ENCODE measurements around the gene CCKAR.
A peak's percentile ranks its signal among the peaks of the same experiment; 100 is the strongest.
"Not testable (repeated sequence)": the region's sequence is repeated elsewhere in the genome, so short reads cannot be mapped to it uniquely, and the experiment has no call there.

CCKAR gene

DNA sequence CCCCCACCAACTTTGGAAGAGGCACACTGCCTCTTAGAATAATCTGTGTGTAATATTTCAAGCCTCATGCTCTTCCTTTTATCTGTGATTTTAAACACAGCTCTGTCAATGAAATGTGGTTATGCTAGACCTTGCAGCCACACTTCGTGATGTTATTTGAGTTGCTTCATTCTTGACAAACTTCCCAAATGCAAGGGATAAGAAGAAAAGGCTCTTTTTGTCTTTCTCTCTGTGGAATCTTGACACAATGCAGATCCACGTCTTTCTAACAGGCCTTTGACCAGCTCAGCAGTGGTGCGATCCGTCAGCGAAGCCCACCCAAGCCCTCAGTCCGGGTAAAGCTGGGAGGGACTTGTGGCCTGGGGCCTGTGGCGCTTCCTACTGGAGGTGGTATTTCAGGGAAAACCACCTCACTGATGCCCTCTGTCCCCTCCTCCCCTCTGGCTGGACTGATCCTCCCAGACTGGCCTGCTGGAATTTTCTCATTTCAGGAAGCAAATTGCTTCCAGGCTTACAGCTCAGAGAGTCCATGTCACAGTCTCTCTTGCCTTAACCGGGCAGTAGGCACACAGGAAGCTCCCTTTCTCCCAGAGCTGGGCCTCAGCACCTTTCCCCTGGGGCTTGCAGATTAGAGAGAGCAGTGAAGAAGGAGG lies 19.5 kb upstream of the CCKAR start:
- Histone ChIP-seq H3K4me3 (no peak overlapping the region), H3K27me3 (ENCODE audit: low read depth) (peaks cover 2% of the 10 kb centered on the region; the same call in 1 of the 2 replicates), H3K9me3 (no peaks in the 10 kb centered on the region), H3K4me1 (no peaks in the 10 kb centered on the region; the same call in 1 of the 2 replicates), H3K36me3 (replicated peaks) (no peaks in the 10 kb centered on the region)
- in situ Hi-C loops (cut with MboI; ENCODE audit: low sequenced_read_pairs): no loop called here
- DNase-seq (ENCODE audit: low spot score in 2 of 2): no peak

DNA sequence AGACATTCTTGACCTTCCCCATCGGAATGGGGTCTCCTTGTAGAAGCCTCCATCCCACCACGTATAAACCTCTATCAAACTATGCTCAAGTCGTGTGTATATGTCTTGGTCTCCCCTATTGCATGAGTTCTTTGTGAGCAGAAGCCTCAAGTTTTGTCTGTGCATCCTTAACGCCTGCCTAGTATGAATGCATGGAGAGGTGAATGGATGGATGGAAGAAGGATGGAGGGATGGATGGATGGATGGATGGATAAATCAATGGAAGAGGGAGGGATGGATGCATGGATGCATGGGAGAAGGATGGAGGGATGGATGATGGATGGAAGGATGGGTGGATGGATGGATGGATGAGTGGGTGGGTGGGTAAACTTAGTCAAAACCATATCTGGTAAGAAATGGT lies 17.0 kb upstream of the CCKAR start:
- Histone ChIP-seq H3K4me3 (no peak overlapping the region), H3K4me1 (no peaks in the 10 kb centered on the region; the same call in 1 of the 2 replicates), H3K36me3 (replicated peaks) (no peaks in the 10 kb centered on the region), H3K27me3 (ENCODE audit: low read depth) (peaks cover 2% of the 10 kb centered on the region; the same call in 1 of the 2 replicates), H3K9me3 (no peaks in the 10 kb centered on the region)
- in situ Hi-C loops (cut with MboI; ENCODE audit: low sequenced_read_pairs): no loop called here
- DNase-seq (ENCODE audit: low spot score in 2 of 2): no peak

DNA sequence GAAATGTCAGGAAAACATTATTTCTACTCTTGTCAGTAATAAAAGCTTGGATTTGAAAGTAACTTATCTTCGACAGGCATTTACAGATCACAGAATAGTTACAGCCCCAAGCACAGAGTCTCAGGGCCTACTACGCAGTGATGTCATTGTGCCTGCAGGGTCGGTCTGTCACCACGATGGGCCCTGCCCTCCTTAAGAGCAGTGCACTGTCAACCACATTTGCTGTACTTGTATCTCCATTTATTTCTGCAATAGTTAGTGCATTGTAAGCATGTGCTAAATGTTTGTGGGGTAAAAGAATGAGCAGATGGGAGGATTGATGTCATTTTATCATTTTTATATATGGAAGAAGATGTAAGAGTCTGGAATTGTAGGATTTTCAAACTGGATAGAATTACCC lies 13.6 kb upstream of the CCKAR start:
- no peaks in the 10 kb centered on the region for H3K36me3 ChIP-seq (replicated peaks)
- no peaks in the 10 kb centered on the region; the same call in 1 of the 2 replicates for H3K4me1 ChIP-seq
- DNase-seq (ENCODE audit: low spot score in 2 of 2): no peak
- in situ Hi-C loops (cut with MboI; ENCODE audit: low sequenced_read_pairs): no loop called here
- no peaks in the 10 kb centered on the region for H3K9me3 ChIP-seq
- no peak overlapping the region for H3K4me3 ChIP-seq
- H3K27me3 ChIP-seq (ENCODE audit: low read depth): peaks cover 2% of the 10 kb centered on the region; the same call in 1 of the 2 replicates

DNA sequence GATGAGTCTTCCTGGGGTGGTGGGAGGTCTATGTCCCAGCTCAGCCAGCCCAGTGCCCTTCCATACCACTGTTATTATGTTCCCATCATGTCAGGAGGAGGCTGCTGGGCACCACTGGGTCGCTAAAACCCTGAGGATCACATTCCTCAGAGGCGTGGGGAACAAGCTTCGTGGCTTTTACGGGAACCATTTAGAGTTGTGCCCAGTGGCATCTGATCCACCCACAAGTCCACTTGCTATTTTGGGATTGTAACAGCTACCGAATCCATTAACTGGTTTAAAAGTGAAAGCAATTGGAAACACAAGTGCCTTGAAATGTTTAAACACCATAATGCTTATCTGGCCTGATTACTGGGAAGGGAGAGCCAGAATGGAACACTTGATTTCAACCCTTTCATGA lies 13.1 kb upstream of the CCKAR start:
- Histone ChIP-seq H3K27me3 (ENCODE audit: low read depth) (peaks cover 2% of the 10 kb centered on the region; the same call in 1 of the 2 replicates), H3K36me3 (replicated peaks) (no peaks in the 10 kb centered on the region), H3K4me1 (no peaks in the 10 kb centered on the region; the same call in 1 of the 2 replicates), H3K9me3 (no peaks in the 10 kb centered on the region), H3K4me3 (no peak overlapping the region)
- no peak for DNase-seq (ENCODE audit: low spot score in 2 of 2)
- in situ Hi-C loops (cut with MboI; ENCODE audit: low sequenced_read_pairs): no loop called here

DNA sequence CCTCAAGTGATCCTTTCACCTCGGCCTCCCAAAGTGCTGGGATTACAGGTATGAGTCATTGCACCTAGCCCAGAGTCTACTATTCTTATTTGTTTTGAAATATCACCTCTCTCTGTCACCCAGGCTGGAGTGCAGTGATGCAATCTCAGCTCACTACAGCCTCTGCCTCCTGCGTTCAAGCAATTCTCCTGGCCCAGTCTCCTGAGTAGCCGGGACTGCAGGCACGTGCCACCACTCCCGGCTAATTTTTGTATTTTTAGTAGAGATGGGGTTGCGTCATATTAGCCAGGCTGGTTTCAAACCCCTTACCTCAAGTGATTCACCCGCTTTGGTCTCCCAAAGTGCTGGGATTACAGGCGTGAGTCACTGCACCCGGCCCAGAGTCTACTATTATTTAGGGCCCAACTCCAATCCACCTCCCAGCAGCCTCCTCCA lies 10.3 kb upstream of the CCKAR start:
- H3K4me1 ChIP-seq; H3K36me3 ChIP-seq (replicated peaks); H3K9me3 ChIP-seq; DNase-seq (ENCODE audit: low spot score in 2 of 2); H3K27me3 ChIP-seq (ENCODE audit: low read depth); in situ Hi-C loops (cut with MboI; ENCODE audit: low sequenced_read_pairs); H3K4me3 ChIP-seq: not testable (repeated sequence)

DNA sequence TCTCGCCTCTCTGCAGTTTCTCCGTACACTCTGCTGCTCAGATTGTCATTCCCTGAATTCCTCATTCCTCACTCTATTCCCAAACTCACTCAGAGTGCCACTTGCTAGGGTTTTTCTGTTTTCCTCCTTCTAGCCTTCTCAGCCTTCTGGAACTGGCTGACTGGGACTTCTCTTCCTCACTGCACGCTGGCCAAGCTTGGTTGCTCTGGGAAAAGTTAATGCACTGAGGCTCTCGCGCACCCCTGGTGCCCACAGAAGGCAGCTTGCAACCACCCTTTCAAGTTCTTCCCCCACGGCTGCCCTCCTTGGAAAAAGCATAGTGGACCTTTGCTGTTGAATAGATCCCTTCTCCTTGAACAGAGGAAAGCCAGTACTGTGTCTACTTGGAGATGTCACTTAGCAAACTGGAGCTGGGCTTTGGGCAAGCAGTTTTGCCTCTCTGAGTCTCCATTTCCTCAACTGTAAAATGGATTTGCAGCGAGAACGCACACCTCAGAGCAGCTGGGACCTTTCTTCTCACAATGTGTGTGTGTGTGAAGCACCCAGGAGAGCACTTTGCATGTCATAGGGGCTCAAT lies 6.0 kb upstream of the CCKAR start:
- Histone ChIP-seq H3K9me3 (no peaks in the 10 kb centered on the region), H3K36me3 (replicated peaks) (no peaks in the 10 kb centered on the region), H3K27me3 (ENCODE audit: low read depth) (peaks cover 3% of the 10 kb centered on the region; the same call in 1 of the 2 replicates), H3K4me1 (no peaks in the 10 kb centered on the region), H3K4me3 (no peak overlapping the region)
- in situ Hi-C loops (cut with MboI; ENCODE audit: low sequenced_read_pairs): no loop called here
- peak in 1 of 2 experiments; percentile 21 for DNase-seq (ENCODE audit: low spot score in 2 of 2)

DNA sequence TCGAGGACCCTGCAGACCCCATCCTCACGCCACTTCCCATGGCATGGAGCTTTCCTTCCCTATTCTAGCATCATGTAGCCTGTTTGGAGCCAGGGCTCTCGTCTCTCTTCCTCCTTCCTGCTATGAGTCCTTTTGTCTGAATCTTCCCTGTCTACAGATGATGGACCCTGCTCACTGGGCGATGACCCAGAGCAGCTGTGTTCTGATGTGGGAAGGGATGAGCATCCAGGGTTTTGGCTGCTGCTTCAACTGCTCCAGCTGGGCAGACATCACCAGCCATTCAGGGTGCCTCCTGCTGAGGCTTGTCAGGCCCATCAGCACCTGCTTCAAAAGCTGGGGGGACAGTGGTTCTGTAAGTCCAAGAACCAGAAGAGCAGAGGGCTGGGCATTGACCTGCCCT lies 3.2 kb upstream of the CCKAR start:
- Histone ChIP-seq H3K36me3 (replicated peaks) (no peaks in the 10 kb centered on the region), H3K4me3 (no peak overlapping the region), H3K4me1 (no peaks in the 10 kb centered on the region), H3K27me3 (ENCODE audit: low read depth) (peaks cover 23% of the 10 kb centered on the region), H3K9me3 (no peaks in the 10 kb centered on the region)
- DNase-seq (ENCODE audit: low spot score in 2 of 2): no peak
- in situ Hi-C loops (cut with MboI; ENCODE audit: low sequenced_read_pairs): no loop called here

DNA sequence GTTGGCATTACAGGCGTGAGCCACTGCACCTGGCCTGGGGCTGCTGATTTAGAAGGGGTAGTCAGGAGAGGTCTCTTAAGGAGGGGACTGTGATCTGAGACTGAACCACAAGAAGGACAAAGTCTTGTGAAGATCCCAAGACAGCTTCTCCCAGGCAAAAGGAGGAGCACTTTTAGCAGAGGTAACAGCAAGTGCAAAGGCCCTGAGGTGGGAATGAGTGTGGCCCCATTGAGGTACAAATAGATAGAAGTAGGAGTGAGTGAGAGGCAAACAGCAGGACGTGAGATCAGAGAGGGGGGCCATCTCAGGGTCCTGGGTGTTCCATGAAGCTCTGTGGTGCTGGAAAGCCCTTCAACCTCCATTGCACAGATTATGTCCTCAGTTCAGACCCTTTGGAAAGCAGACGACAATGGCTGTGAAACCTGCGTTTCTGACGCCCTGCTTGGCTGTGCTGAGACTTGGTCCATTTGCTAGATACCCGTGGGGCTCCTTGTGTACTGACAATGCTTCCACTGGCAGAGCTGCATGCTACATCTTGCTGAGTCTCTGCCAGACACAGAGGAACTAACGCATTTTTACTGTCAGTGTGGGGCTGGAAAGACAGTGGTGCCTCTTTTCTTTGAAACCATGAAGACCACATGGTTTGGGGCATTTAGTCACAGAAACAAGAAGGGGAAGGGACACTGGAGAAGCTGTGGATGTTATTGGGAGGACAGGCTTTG lies 1.3 kb upstream of the CCKAR start:
- no peak overlapping the region for H3K4me3 ChIP-seq
- H3K4me1 ChIP-seq: no peaks in the 10 kb centered on the region
- no peak for DNase-seq (ENCODE audit: low spot score in 2 of 2)
- H3K36me3 ChIP-seq (replicated peaks): no peaks in the 10 kb centered on the region
- in situ Hi-C loops (cut with MboI; ENCODE audit: low sequenced_read_pairs): no loop called here
- peaks cover 29% of the 10 kb centered on the region for H3K27me3 ChIP-seq (ENCODE audit: low read depth)
- H3K9me3 ChIP-seq: no peaks in the 10 kb centered on the region

DNA sequence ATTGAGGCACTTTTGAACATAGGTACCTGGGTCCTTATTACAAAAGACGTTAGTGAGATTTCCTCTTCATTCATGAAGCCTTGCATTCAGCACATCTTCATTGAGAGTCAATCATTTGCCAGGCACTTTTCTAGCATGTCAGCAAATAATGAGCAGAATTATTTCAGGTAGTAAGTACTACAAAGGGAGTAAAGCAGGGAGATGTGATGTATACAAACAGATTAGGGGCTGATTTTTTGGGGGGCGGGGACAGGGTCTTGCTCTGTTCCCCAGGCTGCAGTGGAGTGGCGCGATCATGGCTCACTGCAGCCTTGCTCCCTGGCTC lies 638 bp upstream of the CCKAR start:
- Histone ChIP-seq H3K4me1 (no peaks in the 10 kb centered on the region), H3K36me3 (replicated peaks) (no peaks in the 10 kb centered on the region), H3K9me3 (no peaks in the 10 kb centered on the region), H3K4me3 (no peak overlapping the region), H3K27me3 (ENCODE audit: low read depth) (peaks cover 29% of the 10 kb centered on the region)
- in situ Hi-C loops (cut with MboI; ENCODE audit: low sequenced_read_pairs): no loop called here
- DNase-seq (ENCODE audit: low spot score in 2 of 2): no peak

DNA sequence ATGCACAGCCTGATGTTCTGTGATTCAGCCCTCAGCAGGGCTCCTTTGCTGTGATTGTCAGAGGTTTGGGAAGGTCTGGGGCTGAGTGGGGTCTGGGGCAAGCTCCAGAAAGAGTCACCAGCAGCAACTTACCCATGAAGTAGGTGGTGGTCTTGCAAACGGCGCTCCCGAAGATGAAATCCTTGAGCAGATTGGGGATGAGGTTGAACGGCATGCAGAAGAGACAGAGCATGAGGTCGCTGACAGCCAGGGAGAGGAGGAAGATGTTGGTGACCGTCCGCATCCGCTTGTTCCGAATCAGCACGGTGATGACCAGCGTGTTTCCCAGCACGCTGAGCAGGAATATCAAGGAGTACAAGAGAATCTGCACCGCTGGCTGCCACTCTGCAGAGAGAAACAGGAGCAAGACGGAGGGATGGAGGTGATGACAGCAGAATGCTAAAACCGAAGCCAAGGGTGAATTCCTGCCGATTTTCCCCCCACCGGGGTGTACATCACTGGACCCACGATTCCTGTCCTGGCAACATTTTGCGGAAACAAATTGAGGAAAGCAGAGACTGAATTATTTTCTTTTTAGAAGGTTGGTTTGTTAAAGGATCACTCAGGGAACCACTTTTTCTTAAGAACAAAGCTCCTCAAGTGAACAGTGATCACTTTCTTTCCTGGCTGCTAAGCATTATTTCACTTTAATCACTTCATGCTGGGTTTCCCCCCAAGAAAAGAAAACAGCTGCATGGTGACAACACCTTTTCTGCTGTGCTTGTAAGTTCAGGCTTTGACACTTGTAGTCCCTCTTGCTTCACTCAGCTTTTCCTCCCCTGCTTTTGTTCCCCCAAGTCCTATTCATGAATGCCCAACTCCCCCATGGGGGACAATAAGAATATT lies 941 bp downstream of the CCKAR start:
- no peaks in the 10 kb centered on the region for H3K4me1 ChIP-seq
- in situ Hi-C loops (cut with MboI; ENCODE audit: low sequenced_read_pairs): no loop called here
- no peak overlapping the region for H3K4me3 ChIP-seq
- no peaks in the 10 kb centered on the region for H3K9me3 ChIP-seq
- H3K36me3 ChIP-seq (replicated peaks): no peaks in the 10 kb centered on the region
- peaks cover 29% of the 10 kb centered on the region for H3K27me3 ChIP-seq (ENCODE audit: low read depth)
- no peak for DNase-seq (ENCODE audit: low spot score in 2 of 2)

DNA sequence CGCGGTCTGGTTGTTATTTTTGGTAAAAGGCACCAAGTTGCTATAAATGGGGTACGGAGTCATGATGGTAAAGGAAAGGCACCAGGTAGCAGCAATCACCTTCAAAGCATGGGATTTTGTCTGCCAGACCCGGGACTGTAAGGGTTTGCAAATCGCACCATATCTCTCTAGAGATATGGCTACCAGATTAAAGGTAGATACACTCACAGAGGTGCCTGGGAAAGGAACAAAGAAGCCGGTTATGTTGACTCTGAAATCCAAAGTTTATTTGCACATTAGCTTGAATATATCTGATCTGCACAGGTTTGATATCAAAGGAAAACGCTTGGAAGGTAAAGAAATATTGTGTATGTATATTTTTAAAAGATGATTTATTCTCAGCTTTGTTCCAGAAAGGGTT lies 4.6 kb downstream of the CCKAR start:
- H3K27me3 ChIP-seq (ENCODE audit: low read depth): peaks cover 26% of the 10 kb centered on the region
- H3K9me3 ChIP-seq: no peaks in the 10 kb centered on the region
- H3K4me1 ChIP-seq: no peaks in the 10 kb centered on the region
- H3K4me3 ChIP-seq: no peak overlapping the region
- in situ Hi-C loops (cut with MboI; ENCODE audit: low sequenced_read_pairs): no loop called here
- no peaks in the 10 kb centered on the region for H3K36me3 ChIP-seq (replicated peaks)
- no peak for DNase-seq (ENCODE audit: low spot score in 2 of 2)

DNA sequence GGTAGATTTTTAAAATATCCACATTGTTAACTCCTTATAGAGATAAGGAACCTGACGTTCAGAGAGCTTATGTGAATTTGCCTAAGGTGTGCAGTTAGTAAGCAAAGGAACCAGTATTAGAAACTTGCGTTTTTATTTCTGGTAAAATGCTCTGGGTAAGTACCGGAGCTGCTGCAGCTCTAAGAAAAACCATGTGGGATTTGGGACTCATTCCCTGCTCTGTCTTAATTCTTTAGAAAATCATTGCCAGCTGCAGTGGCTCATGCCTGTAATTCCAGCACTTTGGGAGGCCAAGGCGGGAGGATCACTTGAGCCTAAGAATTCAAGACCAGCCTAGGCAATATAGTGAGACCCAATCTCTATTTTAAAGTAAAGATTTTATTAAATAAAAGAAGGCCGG lies 5.8 kb downstream of the CCKAR start:
- H3K4me1 ChIP-seq: no peaks in the 10 kb centered on the region
- DNase-seq (ENCODE audit: low spot score in 2 of 2): no peak
- H3K9me3 ChIP-seq: no peaks in the 10 kb centered on the region
- H3K4me3 ChIP-seq: no peak overlapping the region
- H3K36me3 ChIP-seq (replicated peaks): no peaks in the 10 kb centered on the region
- peaks cover 16% of the 10 kb centered on the region for H3K27me3 ChIP-seq (ENCODE audit: low read depth)
- in situ Hi-C loops (cut with MboI; ENCODE audit: low sequenced_read_pairs): no loop called here

DNA sequence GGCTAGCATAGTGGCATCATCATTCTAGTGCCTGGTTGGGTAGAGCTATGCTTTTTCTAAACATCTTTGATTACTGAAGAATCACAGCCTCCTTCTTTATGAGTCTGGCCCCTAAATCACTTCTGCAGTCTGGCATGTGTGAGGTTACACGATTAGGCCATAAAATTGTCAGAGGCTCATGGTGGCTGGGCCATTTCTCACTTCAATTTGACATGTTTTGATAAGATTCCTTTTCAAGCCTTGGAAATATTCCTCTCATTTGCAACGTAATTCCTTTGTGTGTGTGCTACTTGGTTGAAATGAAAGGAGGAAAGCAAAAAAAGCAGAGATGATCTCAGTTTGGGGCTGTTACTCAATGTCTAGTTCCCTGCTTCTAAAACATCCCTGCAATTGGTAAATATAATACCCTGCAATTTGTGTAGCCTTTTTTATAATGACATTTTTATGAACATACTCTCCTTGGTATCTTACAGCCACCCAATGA lies 6.2 kb downstream of the CCKAR start:
- no peak for DNase-seq (ENCODE audit: low spot score in 2 of 2)
- Histone ChIP-seq H3K9me3 (no peaks in the 10 kb centered on the region), H3K4me1 (no peaks in the 10 kb centered on the region), H3K4me3 (no peak overlapping the region), H3K27me3 (ENCODE audit: low read depth) (peaks cover 11% of the 10 kb centered on the region), H3K36me3 (replicated peaks) (no peaks in the 10 kb centered on the region)
- in situ Hi-C loops (cut with MboI; ENCODE audit: low sequenced_read_pairs): no loop called here

Measured in HAP-1 (cell line).